GM20431 (cell line): ENCODE results near the gene CSNK2A3.
"Not testable (repeated sequence)": the region's sequence is repeated elsewhere in the genome, so short reads cannot be mapped to it uniquely, and the experiment has no call there.

ENCODE experiments used
- in situ Hi-C: fragments of 300-500 bp; cut with MseI, MboI; formaldehyde crosslinking; loops from one replicate; pipeline ENCODE4 v1.15.0; 2020; ENCODE audit warnings: low sequenced_read_pairs; ENCODE audit not compliant: unreplicated experiment

CSNK2A3 gene

DNA sequence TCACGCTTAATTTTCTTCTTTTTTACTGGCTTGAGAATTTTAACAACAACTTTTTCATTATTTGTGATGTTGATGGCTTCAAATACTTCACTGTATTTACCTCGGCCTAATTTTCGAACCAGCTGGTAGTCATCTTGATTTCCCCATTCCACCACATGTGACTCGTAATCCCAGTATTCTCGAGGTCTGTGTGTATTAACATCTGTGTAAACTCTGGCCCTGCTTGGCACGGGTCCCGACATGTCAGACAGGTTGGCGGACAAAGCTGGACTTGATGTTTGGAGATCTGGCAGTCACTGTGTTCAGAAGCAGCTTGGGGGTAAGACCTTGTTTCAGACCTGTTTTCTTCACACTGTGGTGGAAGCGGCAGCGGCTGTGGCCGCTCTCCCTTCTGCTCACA, at the start of gene CSNK2A3:
Gene CSNK2A3 (minus strand): TSS at position 373 of the 400 bp plus-strand sequence. CDS start 131 bp downstream, at position 242.
- in situ Hi-C loops: not testable (repeated sequence)

DNA sequence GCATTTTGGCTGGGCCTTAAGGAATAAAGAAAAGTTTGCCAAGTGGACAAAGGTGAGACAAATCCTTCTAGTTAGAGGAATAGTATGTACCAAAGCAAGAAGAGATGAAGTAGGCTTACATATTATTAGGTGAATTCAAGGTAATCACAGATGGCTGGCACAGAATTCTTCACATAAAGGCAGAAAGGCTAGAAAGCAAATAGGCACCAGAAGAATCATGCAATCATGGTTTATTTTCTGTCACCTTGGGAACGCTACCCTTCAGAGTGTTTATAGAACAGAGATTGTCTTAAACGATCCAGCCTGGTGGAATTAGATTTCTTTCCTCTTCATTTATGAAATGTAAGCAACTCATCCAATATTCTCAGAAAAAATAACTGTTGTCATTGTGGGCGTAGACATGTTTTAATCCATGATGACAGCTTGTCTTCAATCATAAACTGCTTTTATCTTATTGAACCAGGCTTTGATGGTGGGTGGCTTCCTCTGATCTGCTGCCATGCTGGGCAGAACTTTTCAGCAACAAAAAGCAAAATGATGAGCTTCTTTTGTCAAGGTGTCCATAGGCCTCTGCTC, 49.0 kb upstream of the CSNK2A3 start:
- in situ Hi-C loops: no loop called here

DNA sequence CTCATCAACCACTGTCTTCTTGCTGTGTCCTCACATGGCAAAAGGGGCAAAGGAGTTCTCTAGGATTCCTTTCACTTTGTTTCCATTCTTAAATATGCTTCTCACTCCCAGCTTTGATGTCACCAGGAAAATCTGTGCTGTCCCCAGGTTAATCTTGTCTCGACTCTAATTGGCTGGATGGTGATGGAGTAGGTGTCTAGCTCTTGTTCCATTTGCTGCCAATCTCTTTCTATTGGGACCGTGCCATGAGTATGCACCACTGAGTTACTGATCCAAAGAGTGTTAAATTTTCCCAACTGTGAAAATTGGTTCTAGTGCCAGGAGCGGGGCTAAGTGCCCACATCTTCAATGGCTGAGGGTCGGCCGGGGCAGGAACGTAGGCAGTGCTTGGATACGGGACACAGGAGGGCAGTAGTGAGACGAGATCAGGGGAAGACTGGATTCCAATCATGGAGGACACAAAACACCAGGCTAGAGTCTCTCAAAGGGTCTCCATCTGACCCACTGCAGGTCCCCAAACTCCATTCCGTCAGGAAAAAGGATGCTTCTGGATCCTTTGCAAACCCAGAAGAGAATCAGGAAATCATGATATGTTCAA, 47.7 kb upstream of the CSNK2A3 start:
- in situ Hi-C loops: no loop called here

DNA sequence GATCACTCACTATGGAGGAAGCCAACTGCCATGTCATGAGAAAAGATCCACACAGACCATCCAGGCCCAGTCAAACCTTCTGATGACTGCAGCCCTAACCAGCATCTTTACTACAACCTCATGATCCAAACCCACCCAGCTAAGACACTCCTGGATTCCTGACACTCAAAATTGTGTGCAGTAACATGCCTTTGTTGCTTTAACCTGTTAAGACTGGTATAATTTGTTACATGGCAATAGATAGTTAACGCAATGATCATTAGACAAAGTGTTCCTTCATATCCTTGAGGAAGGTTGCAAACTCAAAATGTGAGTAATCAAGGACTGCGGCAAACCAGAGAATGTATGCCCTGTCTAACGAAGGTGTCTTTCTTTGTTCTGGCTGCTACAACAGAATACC, 47.1 kb upstream of the CSNK2A3 start:
- in situ Hi-C loops: no loop called here

DNA sequence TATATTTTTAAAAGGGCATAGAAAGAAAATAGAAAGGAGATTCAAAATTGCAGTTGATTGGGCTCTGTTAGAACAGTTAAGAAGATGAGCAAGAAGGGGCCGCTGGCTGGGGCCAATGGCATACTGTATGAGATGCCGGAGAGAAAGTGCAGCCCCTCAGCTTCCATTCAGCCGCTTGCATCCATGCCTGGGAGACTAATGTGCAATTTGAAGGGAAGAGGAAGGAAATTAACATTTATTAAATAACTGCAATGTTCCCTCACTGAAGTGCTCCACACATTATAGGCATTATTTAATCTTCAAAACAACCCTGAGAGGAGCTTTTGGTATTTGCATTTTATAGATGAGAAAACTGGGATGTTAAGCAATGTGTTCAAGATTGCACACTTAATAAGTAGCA, 44.7 kb upstream of the CSNK2A3 start:
- in situ Hi-C loops: no loop called here

DNA sequence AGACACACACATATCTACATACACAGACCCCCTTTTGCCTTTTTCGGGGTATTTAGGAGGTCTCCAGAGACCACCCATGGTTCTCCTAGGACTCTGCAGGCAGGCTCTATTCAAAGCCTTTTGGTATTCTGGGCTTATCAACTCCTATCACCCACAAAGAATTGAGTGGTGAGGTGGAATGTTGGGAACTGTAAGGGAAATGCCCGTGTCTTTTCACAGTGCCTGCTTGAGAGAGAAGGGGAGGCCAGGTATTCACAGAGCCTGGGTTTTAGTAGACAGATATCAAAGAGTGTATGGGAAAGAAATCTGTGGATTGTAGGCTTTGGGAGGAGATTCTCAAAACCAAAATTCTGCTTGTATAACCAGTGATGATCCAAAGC, 44.0 kb upstream of the CSNK2A3 start:
- in situ Hi-C loops: no loop called here

DNA sequence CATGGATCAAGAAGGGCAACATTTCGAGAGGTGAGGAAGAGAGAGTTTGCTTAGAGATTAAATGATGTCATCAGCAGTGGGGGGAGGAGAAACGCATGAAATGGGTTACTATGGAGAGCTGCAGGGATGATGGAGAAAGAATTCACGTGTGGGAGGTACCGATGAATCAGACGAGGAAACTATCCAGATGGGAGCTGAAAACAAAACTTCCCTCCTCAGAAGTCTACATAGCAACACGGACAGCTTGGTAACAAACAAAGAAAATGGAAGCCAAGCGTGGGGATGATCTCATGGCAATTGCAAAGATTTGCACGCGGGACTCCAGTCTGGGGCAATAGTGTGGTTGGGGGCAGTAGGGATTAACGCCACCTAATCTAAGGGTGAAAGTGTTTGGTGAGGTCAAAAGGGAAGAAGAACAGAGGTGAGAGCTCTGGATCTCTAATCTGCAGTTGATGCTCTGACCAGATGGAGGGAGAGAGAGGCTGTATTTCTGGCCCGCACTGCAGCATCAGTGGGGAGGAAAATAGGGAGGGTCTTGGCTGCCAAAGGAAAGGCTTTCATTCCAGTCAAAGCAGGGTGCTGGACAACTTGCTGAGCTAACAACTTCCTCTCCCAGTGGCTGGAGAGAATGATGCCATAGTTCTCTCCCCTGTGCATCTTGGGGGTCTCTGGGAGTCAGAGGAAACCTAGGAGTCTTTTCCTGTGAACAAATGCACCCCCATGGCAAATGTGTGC, 43.4 kb upstream of the CSNK2A3 start:
- in situ Hi-C loops: no loop called here

DNA sequence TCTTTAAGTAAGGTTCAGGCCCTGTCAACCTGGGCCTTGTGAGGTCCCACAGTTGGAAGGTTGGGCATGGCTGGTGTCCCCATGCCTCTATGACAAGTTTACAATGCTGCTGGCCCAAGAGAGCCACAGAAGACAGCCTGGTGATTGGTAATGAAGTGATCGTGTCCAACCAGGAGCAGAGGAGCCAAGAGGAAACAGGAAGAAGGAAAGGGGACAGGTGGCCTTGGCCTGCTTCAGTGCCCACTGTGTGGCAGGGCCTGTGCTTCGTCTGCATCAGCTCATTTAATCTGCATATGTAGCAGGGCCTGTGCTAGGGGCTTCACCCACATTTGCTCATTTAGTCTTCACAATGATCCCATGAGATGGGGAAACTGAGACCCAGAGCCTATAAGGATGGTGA, 42.1 kb upstream of the CSNK2A3 start:
- in situ Hi-C loops: no loop called here

DNA sequence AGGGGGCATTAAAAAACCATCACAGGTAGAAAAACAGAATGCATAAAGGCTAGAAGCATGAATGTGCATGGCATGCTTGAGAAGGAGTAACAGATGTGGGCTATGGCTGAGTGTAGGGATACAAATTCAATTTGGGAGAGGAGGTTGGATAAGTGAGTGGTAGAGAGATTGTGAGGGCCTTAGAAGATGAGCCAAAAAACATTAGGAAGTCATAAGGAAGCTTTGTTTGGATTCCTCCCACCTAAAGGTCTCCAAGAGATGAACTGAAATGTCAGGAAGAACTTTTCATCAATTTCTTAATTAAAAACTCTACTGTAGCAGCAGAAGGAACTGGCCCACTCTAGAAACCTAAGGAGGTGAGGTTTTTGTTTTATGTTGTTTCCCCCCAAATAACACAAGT, 41.2 kb upstream of the CSNK2A3 start:
- in situ Hi-C loops: no loop called here

DNA sequence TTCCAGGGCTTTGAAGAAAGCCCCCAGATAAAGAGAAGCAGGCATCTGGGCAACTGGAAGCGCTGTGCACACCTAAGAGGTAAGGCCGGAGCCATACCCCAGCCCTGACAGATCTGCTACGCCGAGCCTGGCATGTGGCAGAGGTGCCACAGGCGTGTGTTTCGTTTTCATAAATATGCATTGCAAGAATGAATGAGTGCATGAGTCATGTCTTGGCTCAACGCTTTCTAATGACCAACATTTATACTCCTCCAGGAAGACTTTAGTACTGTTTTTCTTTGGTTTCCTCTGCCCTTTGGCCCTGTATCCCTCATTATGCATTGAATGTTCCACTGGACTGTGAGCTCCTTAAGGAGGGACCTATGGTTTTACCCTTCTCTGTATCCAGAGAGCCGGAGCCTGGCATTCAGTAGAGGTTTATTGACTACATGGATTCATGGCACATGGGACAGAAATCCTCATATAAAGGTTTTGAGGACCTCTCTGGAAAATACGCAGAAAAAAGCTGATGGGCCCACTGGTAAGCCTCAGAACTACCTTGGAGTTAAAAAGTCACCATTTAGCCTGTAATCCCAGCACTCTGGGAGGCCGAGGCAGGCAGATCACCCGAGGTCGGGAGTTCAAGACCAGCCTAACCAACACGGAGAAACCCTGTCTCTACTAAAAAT, 38.9 kb upstream of the CSNK2A3 start:
- in situ Hi-C loops: no loop called here

DNA sequence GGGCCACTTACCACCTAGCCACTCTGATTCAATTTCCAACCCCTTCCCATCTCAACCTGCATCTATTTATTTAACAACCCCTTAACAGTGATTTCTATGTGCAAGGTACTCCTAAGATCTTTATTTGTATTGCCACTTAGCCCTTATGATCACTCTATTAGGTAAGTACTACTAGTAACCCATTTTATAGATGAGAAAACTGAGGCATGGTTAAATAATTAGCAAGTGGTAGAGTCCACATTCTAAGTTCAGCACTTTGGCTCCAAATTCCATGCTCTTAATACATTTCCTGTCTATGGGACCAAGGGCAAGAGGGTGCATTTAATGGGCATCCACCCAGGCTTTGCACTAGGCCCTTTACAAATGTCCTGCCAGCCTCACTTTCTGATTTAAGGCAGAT, 38.1 kb upstream of the CSNK2A3 start:
- in situ Hi-C loops: no loop called here

DNA sequence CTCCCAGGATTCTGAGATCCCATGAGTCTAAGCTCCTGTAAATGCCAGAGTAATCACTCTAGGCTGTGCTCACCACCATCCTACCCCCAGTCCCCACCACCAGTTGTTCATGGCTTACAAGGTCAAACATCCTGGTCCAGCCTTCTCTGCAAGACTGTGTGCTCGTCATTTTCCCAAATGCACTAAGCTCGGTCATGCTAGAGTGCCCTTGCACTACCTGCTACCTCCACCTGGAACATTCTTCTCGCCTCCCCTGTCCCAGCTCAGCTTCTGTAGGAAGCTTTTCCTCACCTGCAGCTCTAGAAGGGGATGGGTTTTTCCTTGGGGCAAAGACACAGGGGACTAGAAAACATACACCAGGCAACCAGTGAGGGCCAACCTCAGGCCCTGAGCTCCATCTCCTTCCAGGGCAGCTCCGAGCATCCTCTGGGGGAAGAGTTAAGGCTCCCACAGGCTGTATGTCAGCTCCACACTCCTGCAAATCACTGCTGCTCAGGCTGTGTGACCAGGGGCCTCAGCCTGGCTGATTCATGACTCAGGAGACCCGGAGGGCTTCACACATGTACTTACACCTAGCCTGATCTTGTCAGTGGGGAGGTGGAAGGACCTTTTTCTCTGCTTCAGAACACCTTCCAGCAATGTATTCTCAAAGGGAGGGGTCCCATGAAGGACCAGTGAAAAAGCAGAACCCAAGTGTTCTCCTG, 37.2 kb upstream of the CSNK2A3 start:
- in situ Hi-C loops: no loop called here

DNA sequence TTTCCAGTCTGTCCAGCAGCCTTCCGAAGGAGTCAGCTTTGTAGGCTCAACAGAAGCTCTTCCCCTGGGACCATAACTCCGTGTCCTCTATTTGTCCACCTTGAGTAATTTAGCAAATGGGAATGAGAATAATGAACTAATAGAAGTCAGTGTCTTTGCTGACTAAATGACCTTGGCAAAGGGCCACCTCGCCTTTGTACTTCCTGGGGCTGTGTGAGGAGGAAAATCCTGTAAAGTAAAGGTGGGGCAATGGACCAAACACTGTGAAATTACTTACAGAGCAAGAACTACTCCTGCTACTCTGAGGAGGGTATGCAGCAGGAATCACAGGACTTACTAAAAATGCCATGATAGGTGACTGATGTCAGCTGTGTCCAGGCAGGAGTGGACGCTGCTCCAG, 36.2 kb upstream of the CSNK2A3 start:
- in situ Hi-C loops: no loop called here

DNA sequence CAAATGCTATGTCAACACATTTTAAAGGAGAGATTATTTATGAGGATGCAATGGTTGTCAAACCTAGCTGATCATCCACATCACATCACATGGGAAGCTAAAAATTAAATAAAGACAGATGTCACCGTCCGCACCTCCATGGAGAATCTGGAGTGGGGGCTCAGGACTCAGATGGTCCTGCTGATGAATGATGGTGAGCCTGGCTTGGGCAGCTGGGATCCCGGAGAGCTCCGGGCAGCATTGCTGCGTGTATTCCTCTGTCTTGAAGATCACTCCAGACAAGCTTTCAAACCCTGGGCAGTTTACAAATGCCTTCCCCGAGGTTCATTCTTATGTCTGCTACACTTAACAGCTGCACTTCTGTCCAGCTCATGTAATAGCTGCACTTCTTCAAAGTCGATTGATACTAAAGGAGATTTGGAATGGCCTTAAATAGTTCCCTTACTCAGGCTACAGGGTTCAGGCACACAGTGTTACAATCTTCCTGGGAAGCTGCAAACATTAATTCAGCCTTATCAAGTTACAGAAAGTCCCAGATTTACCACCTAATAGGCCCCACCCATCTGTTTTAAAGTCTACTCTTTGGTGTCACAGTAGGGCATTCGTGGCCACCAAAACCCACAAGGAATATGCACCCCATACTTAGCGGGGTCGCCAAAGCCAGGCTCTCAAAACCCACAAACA, 34.7 kb upstream of the CSNK2A3 start:
- in situ Hi-C loops: no loop called here

DNA sequence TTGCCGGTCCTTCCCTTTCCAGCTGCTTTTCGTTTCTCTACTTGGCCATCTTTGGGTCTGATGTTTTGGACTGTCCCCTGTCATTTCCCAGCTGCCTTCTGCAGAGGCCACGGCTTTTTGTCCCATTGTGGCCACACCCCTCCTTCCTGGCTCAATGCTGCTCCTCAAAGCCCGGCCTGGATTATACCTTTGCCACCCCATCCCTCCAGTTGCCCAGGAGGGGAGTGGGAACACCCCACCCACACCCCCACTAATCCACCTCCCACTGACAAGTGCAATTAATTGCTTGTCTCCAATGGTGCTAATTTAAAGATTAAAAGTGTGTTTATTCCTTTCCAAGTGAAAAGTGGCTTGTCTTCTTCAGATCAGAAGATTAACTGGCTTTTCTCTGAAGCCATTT, 34.2 kb upstream of the CSNK2A3 start:
- in situ Hi-C loops: no loop called here

DNA sequence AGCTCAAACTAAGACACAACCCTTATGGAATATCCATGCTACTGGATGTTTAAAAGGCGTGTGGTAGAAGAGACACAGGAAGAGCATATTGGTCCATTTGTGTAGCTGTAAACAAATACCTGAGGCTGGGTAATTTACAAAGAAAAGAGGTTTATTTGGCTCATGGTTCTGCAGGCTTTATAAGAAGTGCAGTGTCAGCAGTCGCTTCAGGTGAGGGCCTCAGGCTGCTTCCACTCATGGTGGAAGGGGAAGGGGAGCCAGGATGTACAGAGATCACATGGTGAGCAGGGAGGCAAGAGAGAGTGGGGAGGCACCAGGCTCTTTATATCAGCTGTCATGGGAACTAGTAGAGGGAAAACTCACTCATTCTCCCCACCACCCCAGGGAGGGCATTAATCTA, 31.8 kb upstream of the CSNK2A3 start:
- in situ Hi-C loops: no loop called here

DNA sequence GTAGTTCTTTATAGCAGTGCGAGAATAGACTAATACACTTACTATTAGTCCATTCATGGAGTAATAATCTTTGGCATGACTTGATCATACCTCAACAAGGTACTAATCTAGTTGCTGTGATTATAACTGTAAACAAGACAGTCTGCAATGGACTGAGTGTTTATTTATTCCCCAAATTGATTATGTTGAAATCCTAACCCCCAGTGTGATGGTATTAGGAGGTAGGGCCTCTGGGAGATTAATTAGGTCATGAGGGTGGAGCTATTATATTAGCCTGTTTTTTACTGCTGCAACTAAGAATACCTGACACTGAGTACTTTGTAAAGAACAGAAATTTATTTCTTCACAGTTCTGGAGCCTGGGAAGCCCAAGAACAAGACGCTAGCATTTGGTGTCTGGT, 30.9 kb upstream of the CSNK2A3 start:
- in situ Hi-C loops: no loop called here

DNA sequence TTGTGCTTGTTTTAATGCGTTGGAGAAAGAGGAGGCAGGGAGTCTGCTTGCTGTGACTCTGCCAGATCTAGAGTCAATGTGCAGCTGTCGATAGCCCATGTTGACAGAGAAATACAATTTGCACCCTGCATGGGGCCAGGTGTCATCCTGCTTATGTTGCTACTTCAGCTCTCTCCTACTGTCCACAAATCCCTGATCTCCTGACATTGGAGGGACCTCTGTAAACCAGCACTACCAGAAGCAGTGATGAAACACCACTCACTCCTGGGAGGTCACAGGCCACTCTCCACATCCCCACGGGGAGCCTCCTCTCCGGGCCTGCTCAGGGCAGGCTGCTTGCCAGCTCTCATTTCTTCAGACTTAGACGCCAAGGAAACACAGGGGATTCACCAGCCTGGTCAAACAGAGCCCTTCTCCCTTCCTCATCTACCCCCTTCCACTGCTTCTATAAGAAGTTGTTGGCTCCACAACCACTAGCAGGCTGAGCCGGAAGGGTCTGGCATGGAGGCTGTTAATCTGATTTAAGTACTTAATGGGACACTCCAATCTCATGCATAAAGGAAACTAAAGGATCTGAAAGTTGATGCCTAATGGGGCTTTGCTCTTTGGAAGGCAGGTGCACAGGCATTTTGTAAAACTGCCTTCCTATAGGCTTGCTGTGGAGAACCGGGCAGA, 29.9 kb upstream of the CSNK2A3 start:
- in situ Hi-C loops: no loop called here

DNA sequence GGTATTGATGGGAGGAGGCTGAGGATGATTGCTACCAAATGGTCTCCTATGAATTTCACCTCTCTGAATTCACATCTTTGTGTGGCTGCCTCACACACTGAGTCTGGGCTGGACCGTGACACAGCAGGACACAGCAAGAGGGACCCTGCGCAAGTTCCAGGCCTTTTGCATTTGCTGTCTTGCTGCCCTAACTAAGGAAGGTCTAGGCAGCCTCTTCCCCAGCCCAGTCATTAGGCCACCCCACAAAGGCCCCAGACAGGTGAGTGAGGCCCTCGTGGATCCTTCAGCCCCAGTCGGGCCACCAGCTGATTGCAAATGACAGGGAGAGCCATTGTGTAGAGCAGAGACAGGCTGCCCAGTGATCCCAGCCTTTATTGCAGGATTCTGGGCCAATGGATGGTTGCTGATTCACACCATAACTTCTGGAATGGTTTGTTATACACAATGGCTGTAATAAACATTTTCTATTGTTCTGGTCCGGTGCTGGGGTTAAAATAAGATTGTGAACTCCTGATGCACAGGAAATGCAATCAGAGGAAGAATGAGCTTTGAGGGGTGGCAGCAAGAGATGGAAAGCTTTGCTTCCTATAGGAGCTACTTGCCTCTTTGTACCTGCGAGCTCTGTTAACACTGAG, 28.5 kb upstream of the CSNK2A3 start:
- in situ Hi-C loops: no loop called here
